SK-N-MC (cell line): ENCODE measurements around the gene SLC22A4.

Source experiments
- EZH2 ChIP-seq: fragments of 200-600 bp; sonication (generic); IDR thresholded peaks from one replicate; pipeline ENCODE4 v1.6.1; 2017; ENCODE audit warnings: antibody characterized with exemption
- FOXP2 ChIP-seq: optimal IDR thresholded peaks from 2 replicates; pipeline ENCODE3; 2011; ENCODE audit warnings: mild to moderate bottlenecking, moderate library complexity; ENCODE audit not compliant: insufficient read depth; ENCODE audit errors: extremely low read length, control extremely low read depth
- POLR2AphosphoS5 ChIP-seq: IDR thresholded peaks from 2 replicates; pipeline ENCODE4 v1.6.1; 2012; ENCODE audit warnings: mild to moderate bottlenecking, low read depth, low read length, borderline replicate concordance

DNA sequence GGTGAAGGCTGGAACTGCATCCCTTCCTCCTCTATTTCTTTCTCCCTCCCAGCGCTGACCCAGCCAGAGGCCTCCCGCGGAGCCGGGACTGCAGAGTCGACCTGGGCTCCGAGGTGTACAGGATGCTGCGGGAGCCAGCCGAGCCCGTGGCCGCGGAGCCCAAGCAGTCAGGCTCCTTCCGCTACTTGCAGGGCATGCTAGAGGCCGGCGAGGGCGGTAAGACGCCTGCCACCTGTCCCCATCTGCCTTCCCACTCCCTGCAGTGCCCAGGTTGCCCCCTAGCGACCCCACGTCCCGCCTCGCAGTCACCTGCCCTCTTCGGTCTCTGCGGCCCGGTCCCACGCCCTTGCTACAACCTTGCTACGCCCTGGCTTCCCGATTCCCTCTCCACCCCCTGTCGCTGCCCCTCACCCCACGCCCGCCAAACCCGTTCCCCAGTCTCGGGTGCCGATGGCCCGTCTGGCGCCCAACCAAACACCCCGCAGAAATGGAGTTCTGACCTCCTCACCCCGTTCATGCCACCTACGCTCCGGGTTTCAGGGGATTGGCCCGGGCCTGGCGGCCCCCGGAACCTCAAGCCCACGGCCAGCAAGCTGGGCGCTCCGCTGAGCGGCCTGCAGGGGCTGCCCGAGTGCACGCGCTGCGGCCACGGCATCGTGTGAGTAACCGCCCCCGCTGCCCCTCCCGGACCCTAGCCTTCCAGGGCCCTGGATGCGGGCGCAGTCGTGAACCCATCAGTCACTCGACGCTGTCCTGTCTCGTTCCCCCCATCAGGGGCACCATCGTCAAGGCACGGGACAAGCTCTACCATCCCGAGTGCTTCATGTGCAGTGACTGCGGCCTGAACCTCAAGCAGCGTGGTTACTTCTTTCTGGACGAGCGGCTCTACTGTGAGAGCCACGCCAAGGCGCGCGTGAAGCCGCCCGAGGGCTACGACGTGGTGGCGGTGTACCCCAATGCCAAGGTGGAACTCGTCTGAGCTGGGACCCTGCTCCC lies 22.6 kb upstream of the SLC22A4 start:
- TF ChIP-seq EZH2 (no peak), POLR2AphosphoS5 (no peak), FOXP2 (no peak)
